ENCODE data around the gene NEURL1.

The NEURL1 gene

DNA sequence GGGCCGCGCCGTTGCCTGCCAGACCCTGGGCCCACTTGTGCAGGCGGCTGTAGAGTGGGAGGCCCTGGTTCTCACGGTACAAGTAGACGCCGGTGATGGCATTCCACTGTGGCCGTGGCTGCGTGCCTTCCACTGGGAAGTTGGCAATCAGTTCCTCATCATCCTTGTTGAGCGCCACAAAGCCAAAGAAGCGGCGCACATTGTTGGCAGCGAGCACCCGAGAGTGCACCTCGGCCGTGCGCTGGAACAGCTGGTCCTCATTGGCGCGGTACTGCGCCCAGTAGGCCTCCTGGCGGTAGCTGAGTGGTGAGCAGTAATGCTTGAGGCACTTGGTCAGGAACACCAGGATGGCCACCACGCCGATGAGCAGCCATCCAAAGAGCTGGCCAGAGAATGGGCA is 46.3 kb upstream of the NEURL1 start:
- Histone ChIP-seq H3K4me3 (ENCODE audit: low read depth, low read length) (no peak overlapping the region), H3K4me2 (ENCODE audit: low read length) (no peak overlapping the region), H3K4me1 (no peaks in the 10 kb centered on the region), H2AFZ (no peak overlapping the region), H3K27me3 (ENCODE audit: control insufficient read depth, insufficient read depth, low read length) (no peaks in the 10 kb centered on the region), H3K36me3 (ENCODE audit: control insufficient read depth, insufficient read depth, low read length) (no peaks in the 10 kb centered on the region), H3K9me3 (ENCODE audit: control insufficient read depth, low read length) (no peaks in the 10 kb centered on the region), H3K9ac (no peak overlapping the region), H3K79me2 (no peaks in the 10 kb centered on the region), H3K27ac (no peak overlapping the region)
- TF ChIP-seq CTCF (IDR thresholded peaks at IDR 0.05), result no peak

DNA sequence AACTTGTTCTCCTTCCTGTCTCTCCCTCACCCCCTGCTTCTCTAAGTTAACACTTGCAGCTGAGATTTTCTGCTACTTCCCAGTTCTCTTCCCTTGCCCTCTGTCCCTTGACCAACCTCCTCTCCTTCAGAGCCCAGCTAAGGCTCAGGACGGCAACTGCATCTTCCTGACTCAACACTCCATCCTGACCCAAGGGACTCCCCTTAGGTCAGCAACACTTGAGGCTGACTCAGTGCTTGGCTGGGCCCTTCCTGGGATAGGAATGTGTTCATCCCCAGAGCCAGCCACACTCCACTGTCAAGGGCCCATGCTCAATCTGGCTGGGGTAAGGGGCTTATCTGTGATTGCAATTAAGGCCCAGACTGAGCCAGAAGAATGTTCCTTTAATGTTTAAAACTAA is 44.8 kb upstream of the NEURL1 start:
- peaks cover 7% of the 10 kb centered on the region for H3K4me1 ChIP-seq
- no peak overlapping the region for H3K9ac ChIP-seq
- H3K27ac ChIP-seq, result no peak overlapping the region
- no peaks in the 10 kb centered on the region for H3K36me3 ChIP-seq (ENCODE audit: control insufficient read depth, insufficient read depth, low read length)
- H3K4me2 ChIP-seq (ENCODE audit: low read length), result no peak overlapping the region
- no peak overlapping the region for H2AFZ ChIP-seq
- H3K9me3 ChIP-seq (ENCODE audit: control insufficient read depth, low read length), result no peaks in the 10 kb centered on the region
- TF ChIP-seq CTCF (IDR thresholded peaks at IDR 0.05), result no peak
- no peaks in the 10 kb centered on the region for H3K79me2 ChIP-seq
- no peak overlapping the region for H3K4me3 ChIP-seq (ENCODE audit: low read depth, low read length)
- H3K27me3 ChIP-seq (ENCODE audit: control insufficient read depth, insufficient read depth, low read length), result no peaks in the 10 kb centered on the region

DNA sequence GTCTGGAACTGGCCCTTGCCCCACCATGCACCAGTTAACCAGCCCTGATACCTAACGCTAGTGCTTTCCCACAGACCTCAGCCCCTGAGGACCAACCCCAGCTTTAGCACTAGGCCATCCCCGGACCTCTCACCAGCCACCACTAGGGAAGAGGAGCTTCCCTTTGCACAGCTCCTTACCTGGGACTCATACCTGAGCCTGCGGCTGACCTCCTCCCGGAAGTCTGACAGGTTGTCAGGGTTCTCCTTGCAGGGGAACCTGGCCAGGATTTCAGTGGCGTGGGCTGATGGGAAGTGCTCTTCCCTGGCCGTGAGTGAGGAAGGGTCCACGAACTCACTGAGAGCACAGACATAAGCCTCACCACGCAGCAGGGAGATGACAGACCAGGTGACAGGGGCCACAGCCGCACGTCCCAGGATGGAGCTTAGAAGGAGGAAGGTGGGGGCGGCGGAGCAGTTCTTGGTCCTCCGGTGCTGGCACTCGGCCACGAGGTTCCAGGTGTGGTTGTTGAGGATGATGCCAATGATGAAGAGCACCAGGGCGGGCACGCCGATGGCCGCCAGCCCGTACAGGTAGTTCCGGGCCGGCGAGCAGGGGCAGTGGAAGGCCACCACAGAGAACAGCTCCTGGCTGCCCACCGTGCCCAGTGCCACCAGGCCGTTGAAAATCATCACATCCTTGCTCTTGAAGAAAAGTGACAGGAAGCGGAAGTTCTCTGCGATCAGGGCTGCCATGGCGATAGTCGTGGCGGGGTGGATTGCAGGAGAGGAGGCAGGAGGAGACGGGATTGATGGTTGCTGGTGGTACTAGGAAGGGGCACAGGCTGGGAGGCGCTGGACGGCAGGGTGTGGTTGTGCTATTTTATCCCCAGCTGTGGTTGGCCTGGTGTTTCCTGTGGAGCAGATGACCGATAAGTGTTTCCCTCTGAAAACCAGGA is 44.0 kb upstream of the NEURL1 start:
- H3K36me3 ChIP-seq (ENCODE audit: control insufficient read depth, insufficient read depth, low read length), result no peaks in the 10 kb centered on the region

DNA sequence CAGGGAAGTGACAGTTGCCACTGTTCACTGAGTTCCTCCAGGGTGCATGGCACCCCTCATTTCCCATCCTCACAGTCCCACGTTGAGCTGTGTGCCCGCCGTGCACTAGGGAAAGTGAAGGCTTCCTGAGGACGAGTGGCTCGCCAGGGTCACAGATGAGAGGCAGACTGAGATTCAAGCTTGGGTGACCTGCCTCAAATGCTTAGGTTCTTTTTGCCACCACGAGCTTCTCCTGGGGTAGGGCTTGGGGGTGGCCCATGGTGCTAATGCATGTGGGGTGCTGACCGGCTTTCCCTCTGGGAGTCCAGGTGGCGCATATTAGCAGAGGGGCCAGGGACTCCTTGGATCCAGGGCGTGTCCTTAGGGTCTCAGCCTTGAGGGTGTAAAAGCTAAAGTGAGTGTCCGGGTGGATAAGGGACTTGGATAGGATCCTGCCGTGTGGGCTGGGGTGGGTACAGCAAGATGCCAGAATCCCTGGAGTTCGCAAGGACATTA is 43.3 kb upstream of the NEURL1 start:
- Histone ChIP-seq H3K79me2 (no peaks in the 10 kb centered on the region), H3K9ac (no peak overlapping the region)
- TF ChIP-seq CTCF (IDR thresholded peaks at IDR 0.05), result no peak

More for the DNA sequence above, 44.0 kb upstream of the NEURL1 start:
- no peak overlapping the region for H3K4me3 ChIP-seq (ENCODE audit: low read depth, low read length)
- no peak overlapping the region for H2AFZ ChIP-seq
- no peak for TF ChIP-seq CTCF (IDR thresholded peaks at IDR 0.05)
- peaks cover 7% of the 10 kb centered on the region for H3K4me1 ChIP-seq
- no peaks in the 10 kb centered on the region for H3K27me3 ChIP-seq (ENCODE audit: control insufficient read depth, insufficient read depth, low read length)
- no peak overlapping the region for H3K4me2 ChIP-seq (ENCODE audit: low read length)
- no peaks in the 10 kb centered on the region for H3K79me2 ChIP-seq
- H3K27ac ChIP-seq, result peak overlapping the region; percentile 7
- no peak overlapping the region for H3K9ac ChIP-seq
- H3K9me3 ChIP-seq (ENCODE audit: control insufficient read depth, low read length), result no peaks in the 10 kb centered on the region

More for the DNA sequence above, 43.3 kb upstream of the NEURL1 start:
- H3K4me3 ChIP-seq (ENCODE audit: low read depth, low read length), result no peak overlapping the region
- H3K4me2 ChIP-seq (ENCODE audit: low read length), result no peak overlapping the region
- peaks cover 7% of the 10 kb centered on the region for H3K4me1 ChIP-seq
- H3K9me3 ChIP-seq (ENCODE audit: control insufficient read depth, low read length), result no peaks in the 10 kb centered on the region
- peak overlapping the region; percentile 21 for H3K27ac ChIP-seq
- no peaks in the 10 kb centered on the region for H3K27me3 ChIP-seq (ENCODE audit: control insufficient read depth, insufficient read depth, low read length)
- H3K36me3 ChIP-seq (ENCODE audit: control insufficient read depth, insufficient read depth, low read length), result no peaks in the 10 kb centered on the region
- no peak overlapping the region for H2AFZ ChIP-seq

All from parathyroid adenoma (tissue), 2 donors.